ENCODE results near the gene ANP32A.

Gene ANP32A

DNA sequence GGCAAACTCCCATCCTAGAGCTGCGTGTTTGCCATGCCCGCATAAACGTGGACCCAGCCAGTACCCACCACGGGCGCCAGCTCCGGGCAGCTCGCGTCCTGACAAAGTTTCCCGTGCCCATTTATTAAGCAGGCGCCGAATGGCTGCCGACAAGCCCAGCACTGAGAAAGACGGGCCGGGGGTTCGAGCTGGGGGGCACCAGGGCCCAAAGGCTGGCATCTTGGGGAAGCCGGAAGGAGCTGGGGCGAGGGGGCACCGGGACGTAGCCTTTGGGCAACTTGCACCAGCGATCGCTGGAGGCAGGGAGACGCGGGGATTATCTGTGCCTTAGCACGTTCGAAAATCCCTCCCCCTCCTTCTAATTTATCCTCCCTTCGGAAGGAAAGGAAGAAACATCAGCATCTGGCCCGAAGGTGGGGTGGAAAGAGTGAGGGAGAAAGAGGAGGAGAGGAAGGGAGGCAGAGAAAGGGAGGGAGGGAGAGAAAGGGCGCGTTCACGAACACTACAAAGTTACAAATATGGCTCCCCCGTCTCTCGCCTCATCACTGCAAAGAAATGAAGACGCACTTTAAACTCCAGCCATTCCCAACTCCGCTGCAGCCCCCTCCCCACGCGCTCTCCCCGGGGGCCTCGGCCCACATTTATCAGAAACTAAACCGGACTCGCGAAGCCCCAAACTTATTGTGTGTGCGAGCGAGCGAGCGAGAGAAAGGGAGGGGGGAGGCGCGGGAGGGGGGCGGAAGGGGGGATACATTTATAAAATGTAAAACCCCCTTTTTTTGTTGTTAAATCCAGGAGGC is 1.0 kb downstream of the ANP32A start:
- DNase-seq = peak; percentile 25

DNA sequence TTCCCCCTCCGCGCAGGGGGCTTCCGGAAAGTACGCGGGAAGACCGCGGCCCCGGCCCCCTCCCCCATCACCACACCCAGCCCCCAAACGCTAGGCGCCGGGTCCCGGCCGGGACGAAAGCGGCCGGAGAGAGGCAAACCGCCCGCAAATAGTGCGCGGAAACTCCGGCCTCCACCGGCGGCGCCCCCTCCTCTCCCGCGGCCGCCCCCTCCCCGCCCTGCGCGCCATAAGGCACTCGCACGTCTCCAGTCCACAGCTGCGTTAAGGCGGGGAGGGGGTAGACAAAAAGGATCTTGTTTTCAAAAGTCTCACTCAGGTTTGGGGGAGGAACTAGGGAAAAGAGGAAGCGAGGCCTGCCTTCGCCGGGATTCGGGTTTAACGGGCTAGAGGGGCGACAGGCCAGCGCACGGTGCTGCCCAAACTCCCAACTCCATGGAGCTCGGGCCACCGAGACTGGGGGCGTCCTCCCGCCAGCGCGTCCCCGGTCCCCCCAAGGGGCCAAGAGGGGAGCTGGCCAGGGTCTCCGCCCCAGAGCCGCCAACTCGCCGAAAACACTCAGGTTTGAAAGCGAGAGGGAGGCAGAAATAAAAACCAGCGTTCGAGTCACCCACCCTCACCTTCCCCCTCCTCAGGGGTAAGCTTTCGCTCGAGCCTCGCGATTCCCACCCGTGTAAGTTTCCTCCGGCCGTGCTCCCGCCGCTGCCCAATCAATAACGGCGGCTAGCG is 1.8 kb downstream of the ANP32A start:
- DNase-seq = no peak

DNA sequence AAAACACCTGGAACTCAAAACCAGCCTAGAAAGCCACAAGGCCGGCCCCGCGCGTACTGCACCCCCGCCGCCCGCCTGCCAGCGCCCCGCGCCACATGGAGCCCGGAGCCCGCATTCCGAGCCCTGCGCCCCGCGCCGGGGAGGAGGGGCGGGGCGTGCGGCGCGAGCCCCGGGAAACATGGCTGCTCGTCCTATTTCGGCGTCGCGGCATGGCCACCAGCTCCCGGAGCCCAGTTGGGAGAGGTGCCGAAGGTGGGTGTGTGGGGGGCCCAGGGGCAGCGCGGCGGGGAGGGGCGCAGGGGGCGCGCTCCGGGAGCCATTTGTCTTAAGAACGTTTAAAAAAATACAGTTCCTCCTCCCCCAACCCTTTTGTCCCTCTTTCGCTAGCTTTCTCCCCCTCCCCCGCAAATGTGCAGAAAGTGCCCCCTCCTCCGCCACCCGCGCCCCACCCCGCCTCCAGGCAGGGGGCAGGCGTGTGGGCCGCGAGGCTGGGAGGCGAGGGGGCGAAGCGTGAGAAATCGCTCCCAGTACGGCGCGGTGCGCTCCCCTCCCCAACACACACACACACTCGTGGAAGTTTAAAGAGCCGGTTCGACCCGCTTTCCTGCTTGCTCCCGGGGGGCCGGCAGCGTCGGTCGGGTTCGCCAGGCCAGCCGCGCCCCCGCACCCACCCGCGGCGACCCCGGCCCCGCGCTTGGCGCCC is 2.5 kb downstream of the ANP32A start:
- DNase-seq = peak; percentile 14

DNA sequence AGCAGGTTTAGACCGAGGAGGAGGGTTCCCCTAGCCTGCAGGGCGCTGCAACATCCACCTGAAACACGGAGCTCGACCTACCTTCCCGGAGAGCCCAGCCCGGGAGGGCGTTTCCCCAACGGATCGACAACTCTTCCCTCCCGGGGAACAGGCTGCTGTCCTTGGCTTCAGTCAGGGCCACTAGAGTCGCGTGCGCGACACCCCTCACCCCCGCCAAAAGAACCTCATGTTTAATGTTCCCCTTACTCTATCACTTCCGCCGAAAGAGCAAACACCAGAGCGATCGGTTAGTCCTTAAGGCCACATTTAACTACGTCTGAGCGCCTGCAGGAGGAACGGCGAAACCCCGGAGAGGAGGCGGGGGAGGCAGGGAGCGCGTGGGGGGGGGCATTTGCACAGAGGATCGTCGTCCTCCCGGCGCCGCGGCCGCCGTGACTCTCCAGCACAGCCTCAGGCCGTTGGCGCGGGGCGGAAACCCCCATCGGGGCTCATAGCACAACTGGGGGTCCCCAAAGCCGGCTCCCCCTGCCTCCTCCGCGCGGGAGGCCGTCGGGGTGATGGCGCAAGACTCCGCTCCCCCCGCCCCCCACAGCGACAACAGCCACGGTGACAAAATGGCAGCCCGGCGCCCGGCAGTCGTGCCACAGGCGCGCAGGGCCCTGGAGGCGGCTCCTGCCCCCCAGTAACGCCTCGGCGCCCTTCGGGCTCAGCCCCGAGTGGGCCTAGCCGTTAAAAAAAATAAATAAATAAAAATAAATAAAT is 3.2 kb downstream of the ANP32A start:
- DNase-seq = no peak

DNA sequence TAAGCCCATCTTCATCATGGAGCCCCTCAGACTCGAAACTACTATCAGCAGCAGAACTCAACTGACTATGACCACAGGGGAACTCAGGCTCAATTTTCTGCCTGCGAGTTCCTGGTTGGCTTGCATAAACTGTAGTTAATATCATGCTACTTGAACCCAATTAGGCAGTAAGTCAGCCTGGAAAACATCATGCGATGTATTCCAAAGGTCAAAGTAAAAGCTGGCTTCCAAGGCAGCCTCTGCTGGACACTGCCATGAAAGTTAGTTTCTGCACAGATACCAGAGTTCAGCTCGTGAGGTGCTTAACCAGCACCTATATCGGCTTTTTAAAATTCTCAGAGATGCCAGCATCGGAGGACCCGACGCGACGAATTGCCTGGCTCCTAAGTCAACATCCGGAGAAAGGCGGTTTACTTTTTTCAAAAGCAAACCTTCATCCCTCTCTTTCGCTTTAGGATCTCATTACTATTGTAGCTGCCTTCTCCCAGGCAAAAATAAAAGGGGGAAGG is 3.8 kb downstream of the ANP32A start:
- DNase-seq = no peak

DNA sequence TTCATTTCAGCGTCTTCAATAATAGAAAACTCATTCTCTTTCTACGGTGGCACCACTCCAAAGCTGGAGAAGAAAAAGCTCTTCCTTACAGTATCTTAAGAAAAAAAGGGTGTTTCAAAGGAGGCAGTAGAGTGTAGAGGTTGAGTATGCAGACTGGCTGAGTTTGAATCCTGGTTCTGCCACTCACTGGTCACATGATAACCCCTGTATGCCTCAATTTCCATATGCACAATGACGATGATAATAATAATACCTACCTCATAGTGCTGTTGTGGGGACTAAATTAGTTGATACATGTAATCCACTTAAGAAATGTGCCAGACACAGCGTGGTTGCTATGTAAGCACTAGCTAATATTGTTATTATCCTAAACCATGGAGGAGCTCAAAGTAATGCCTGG is 4.5 kb downstream of the ANP32A start:
- no peak for DNase-seq

DNA sequence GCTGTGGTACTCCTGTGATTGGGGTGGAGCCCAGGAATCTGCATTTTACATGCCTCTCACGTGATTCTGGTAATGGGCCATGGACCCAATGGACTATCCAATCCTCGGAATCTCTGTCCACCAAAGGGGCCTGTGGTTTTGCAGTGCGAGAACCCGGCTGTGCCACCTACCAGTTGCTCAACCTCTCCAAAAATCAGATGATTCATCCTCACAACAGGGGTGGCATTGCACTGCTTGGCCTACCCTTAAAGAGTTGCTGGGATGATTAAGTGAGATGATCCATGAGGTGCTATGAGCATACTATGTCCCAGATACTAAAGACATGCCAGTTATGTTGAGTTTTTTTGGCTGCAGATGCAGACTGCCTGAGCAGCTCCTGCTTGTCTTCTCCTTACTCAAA is 5.1 kb downstream of the ANP32A start:
- DNase-seq = no peak

DNA sequence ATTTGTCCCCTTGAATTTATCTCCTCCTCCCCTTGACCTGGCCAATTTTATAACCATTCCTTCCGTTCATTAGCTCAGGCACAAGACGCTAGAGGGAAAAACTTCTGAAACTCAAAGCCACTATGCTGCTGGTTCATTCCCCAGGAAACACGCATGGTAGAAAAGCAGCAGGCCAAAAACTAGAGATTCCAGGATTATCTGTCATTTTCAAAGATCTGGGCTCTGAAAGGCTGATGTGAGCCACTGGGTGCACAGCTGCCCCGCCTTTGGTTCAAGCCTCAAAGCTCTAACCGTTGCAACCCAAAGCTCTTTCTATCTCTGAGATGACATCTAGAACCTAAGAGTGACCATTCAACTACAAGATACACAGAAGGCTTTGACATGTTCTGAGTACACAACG is 6.1 kb downstream of the ANP32A start:
- no peak for DNase-seq

DNA sequence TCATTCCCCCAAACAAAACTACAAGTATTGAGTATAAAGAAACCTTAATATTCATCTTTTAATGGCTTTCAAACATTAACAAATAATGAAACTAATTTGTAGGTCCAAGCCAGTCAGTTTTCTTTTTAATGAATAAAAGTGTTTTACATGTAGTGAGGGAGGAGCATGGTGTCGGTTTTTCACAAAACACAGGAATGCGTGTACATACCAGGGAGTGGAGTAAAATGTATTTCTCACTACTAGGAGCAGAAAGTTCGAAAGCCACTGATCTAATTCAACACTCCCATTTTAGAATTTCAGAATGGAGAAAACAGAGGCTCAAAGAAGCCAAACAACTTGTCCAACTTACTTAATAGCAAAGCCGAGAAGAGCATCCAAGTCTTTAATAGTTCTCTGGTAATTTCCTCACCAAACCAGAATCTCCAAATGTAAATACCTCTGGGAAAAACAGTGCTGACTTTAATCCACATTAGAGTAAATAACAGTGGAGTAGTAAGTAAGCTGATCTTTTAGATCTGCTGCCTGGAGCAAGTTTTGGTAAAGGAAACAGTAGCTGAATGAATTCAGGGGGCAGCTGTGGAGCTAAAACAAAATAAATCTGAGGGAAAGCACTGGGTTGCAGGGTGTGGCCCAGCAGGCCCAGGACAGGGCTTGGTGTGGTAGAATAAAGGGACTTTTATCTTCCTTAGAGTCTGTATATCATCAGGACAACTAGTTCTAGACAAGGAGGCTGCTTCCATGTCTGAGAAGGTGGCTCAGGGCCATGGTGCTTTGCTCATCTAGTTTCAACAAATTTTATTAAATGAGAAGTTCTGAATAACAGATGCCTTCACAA is 7.9 kb downstream of the ANP32A start:
- no peak for DNase-seq

DNA sequence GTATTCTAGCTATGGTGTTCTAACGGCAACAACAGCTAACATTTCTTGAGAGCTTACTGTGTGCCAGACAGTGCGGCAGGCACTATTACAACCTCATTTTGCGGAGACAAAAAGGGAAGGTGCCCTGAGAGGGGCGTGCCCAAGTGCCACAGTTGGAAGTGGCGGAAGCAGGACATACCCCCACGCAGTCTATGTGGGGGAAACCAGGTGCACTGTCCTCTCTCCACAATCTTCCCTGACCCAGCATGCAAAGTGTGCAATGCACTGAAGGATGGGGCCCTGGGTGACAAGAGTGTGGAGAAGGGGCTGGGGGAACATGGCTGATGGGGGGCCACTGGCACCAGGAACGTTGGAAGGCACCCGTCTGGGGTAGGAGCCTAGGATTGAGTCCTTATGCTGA is 8.6 kb downstream of the ANP32A start:
- no peak for DNase-seq

DNA sequence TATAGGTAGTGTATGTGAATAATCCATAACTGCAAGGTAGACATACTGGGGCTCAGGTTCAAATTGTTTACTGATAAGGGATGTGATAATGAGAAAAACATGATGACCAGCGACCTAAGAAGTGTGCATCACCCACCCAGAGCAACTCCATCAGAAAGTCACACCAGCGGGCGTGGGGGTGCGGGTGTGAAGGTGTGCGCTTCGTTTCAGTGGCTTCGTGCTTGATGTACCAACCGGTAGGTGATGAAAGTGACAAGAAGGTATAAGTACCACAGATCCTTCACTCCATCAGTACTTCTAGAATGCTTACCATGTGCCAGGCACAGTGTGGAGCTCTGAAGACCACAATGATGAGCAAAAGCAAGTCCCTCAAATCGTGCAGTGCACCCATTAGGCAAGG is 11.2 kb downstream of the ANP32A start:
- DNase-seq = no peak

DNA sequence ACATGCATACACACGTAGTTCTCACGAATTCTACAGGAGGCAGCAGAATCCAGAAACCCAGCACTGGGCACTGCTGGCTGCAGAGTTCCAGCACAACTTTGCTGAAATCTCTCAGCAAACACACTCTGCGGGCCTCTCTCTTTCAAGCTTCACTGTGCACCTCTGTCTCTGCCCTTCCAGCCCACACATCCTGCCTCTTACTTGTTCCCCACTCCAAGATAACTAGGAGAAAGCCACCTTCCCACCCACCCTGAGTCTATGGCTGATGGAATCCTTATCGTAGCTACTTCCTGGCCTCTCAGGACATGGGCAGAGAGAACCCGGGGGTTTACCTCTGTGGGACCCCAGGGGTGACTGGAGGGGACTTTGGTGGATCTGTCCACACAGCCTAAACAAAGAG is 11.9 kb downstream of the ANP32A start:
- DNase-seq = no peak

DNA sequence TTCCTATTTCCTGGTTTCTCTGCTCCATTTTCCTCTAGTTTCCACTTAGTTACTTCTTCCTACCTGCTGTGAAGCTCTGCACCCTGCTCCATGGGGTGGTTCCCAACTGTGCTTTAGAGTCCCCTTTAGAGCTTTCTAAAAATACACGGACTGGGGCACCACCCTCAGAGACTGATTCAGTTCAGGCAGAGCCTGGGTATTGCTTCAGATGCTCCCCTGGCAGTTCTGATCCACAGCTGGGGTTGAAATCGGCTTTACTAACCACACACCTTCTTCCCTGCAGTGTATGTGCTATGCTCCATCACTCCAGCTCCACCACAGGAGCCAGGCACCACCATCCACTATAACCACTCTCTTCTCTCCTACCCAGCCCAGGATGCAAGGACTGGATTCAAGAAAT is 12.6 kb downstream of the ANP32A start:
- no peak for DNase-seq

DNA sequence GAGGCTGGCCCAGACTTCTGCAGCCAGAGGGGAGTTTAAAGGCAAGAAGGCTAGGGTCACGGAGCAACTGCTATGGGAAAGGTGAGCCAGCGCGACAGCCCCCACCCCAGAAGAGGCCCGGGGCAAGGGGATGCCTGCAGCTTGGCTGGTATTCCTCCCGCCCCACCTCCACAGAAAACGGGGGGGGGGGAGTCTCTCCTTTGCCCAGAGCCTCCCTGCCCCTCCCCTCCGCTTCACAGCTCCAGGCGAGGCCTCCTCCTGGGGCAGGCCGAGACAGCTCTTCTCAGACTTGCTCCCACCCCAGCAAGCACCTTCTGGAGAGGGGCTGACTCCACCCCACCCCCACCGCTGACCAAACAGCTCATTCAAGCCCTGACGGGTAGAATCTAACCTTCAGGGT is 13.4 kb downstream of the ANP32A start:
- no peak for DNase-seq

DNA sequence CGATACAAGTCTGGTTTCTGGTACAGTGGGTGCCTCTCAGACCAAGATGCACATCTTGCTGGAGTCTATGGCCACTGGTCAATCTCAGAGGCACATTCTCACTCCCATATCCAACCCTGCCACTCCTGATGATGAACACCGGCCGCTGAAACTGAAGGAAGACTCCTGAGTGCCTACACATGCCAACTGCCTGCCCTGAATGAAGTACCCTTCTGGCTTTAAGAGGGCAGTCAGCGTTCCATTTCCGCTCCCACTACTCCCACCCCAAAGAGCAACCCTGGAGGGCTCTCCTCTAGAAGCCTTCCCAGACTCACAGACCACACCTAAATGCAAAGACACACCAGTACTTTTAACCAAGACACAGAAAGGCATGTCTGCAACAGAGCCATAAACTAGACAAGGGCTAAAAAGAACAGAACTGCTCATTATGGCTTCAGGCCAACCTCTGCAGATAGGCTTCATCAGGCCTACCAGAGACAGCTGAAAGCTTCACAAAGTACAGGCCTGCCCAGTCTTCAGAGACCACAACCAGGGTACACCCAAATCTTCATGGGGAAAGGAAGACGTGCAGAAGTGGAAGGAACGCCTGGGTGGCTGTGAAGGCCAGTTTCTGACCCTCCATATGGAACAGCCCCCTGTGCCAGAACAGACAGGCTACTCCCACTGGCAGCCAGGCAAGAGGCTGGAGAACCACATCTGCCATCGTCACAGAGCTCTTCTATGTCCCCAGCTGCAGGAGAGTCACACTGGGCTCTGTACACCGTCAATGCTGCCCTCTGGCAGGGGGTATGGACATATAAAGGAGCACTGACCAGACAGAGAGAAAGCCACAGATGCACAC is 14.3 kb downstream of the ANP32A start:
- DNase-seq = no peak

DNA sequence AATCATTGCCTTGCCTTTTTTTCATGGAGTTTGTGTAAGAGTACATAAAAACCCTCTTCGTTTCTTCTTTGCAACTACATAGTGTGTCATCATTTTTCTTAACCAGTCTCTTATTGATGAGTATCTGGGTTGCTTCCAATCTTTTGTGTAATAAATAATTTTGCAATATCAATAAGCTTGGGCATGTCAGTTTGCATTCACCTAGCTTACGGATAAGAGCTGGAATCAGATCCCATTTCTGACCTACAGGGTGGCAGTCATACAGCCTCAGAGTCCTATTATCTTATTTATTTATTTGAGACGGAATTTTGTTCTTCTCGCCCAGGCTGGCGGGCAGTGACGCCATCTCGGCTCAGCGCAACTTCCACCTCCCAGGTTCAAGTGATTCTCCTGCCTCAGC is 18.3 kb downstream of the ANP32A start:
- DNase-seq = no peak

DNA sequence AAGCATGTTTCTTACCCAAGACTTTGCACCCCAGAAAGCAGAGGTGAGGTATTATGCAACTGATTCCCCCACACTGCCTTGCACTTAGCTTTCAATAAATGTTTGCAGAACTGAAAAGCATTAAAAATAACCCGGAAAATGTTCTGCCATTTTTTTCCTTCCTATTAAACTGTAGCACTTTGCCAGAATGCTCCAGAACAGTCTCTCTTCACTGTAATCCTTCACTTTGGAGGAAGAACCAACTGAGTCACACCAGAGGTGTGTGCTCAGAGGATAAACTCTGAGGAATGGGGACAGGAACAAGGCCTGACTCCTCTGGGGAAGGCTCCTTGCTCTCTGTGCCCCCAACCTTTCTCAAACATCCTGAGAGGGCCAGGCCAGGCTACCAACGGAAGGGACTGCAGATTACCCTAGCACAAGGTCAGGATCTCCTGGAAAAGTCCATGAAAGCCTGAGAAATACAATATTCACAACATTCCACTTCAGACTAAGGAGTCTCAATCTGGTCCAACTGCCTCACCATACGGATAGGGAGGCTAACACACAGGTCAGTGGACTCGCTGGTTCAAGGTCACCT is 19.0 kb downstream of the ANP32A start:
- no peak for DNase-seq

DNA sequence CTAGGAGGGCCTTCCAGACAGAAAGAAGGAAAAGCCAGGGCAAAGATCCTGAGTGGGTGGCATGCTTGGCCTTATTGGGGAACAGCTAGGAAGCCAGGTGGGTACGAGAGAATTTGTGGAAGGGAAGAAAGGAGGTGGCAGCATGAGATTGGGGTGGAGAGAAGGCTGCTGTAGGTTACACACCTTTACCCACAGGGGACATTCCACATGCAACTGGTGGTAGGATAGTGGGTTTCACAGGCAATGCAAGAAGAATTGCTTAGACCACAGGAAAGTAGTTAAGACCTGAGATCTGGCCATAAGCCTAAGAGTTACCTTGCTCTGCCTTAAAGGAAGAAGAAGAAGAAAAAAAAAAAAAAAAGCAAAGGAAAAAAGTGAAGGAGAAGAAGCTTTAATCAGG is 19.8 kb downstream of the ANP32A start:
- DNase-seq = no peak

DNA sequence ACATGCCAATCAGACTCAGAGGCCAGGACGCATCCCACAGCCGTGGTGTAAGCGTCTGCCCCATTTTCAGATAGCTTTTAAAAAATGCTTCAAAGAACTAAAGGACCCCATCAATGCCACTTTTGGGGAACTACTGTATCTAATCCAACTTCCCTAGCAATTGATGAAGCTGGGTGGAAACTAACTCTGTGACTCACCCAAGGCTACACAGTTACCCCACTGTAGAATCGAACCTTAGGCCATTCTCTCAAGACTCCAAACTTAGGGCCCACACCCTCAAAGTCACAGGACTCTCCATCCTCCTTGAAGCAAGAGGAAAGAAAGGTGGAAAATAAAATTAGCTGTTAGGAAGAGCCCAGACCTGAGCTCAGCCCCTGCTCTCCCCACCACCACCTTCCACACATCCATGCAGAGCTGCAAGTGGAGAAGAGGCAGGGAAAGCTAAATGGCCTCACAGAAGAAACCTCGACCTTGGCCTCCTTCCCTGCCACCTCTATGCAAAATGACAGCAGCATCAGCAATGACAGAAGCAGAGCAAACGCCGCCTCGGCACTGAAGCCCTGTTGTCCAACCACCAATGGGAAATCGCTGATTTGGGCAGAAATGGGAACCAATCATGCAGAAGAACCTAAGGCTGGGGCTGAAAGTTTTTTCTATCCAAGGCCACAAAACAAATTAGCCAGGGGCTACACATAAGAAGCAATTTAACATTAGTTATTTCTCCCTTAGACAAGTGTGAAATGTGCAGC is 22.2 kb downstream of the ANP32A start:
- DNase-seq = no peak

All from DMS 273 treated with DMSO at 0.1 percent for 48 hours (cell line).